ENCODE results near the gene SPRY4.
"Not testable (repeated sequence)": the region's sequence is repeated elsewhere in the genome, so short reads cannot be mapped to it uniquely, and the experiment has no call there.

The SPRY4 gene

GRCh38 chr5:142300677-142301076 lies 24.1 kb downstream of the SPRY4 start:
- TF ChIP-seq, protein P1, sequence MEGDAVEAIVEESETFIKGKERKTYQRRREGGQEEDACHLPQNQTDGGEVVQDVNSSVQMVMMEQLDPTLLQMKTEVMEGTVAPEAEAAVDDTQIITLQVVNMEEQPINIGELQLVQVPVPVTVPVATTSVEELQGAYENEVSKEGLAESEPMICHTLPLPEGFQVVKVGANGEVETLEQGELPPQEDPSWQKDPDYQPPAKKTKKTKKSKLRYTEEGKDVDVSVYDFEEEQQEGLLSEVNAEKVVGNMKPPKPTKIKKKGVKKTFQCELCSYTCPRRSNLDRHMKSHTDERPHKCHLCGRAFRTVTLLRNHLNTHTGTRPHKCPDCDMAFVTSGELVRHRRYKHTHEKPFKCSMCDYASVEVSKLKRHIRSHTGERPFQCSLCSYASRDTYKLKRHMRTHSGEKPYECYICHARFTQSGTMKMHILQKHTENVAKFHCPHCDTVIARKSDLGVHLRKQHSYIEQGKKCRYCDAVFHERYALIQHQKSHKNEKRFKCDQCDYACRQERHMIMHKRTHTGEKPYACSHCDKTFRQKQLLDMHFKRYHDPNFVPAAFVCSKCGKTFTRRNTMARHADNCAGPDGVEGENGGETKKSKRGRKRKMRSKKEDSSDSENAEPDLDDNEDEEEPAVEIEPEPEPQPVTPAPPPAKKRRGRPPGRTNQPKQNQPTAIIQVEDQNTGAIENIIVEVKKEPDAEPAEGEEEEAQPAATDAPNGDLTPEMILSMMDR (IDR thresholded peaks at IDR 0.05; ENCODE audit: low read depth, low read length), result no peak
- in situ Hi-C loops (cut with HindIII; ENCODE audit: low sequenced_read_pairs), result no loop called here
- H3K4me3 ChIP-seq (ENCODE audit: low read depth, low read length), result no peak overlapping the region
- no peak for DNase-seq (ENCODE audit: low read depth, low spot score)

DNA sequence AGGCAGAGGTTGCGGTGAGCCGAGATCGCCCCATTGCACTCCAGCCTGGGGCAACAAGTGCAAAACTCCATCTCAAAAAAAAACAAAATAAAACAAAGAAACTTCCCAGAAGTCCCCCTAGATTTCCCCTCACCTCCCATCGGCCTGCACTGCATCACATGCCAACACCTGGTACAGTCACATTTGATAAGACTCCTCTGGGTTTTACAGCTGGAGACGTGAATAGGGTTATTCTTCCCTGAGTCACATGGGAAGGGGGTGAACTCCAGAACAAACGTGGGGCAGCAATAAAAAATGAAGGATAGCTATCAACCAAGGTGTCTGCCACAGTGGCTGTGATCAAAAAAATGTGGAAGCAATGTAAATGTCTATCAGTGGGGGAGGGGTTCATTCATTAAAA lies 26.0 kb downstream of the SPRY4 start:
- in situ Hi-C loops (cut with HindIII; ENCODE audit: low sequenced_read_pairs), result no loop called here
- no peak overlapping the region for H3K4me3 ChIP-seq (ENCODE audit: low read depth, low read length)
- TF ChIP-seq, protein P1 (IDR thresholded peaks at IDR 0.05; ENCODE audit: low read depth, low read length), result no peak
- DNase-seq (ENCODE audit: low read depth, low spot score), result no peak

DNA sequence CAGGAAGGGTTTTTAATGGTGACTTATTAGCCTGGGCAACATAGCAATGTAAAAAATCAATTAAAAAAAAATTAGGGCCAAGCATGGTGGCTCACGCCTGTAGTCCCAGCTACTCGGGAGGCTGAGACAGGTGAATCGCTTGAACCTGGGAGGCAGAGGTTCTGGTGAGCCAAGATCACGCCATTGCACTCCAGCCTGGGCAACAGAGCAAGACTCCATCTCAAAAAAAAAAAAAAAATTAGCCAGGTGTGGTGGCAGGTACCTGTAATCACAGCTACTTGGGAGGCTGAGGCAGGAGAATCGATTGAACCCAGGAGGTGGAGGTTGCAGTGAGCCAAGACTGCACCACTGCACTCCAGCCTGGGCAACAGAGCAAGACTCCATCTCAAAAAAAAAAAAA lies 27.0 kb downstream of the SPRY4 start:
- not testable (repeated sequence) for DNase-seq (ENCODE audit: low read depth, low spot score)

DNA sequence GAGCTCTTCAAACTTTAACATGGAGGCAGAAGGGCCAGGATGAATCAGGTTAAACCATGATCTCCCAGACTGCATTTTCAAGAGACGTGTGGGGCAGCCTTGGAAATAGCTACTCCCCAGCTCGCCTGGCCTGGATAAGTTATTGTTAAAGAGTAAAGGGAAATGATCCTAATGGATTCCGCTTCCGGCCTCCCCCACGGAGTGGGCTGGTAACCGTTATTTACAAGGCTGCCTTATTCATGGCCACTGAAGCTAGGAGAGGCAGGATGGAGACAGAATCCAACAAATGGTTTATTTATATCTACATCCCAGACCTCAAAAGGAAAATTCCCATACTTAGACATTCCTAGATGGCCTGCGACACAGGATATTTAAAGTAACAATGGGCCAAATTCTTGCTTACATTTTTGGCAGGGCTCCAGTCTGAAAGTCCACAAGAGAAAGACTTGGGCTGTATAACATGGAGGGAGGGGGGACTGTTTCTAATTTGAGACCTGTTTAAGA lies 27.9 kb downstream of the SPRY4 start:
- H3K4me3 ChIP-seq (ENCODE audit: low read depth, low read length), result no peak overlapping the region
- DNase-seq (ENCODE audit: low read depth, low spot score), result peak; percentile 79
- TF ChIP-seq, protein P1 (IDR thresholded peaks at IDR 0.05; ENCODE audit: low read depth, low read length), result no peak
- in situ Hi-C loops (cut with HindIII; ENCODE audit: low sequenced_read_pairs), result no loop called here

More for the DNA sequence above, 27.0 kb downstream of the SPRY4 start:
- in situ Hi-C loops (cut with HindIII; ENCODE audit: low sequenced_read_pairs); H3K4me3 ChIP-seq (ENCODE audit: low read depth, low read length): not testable (repeated sequence)

DNA sequence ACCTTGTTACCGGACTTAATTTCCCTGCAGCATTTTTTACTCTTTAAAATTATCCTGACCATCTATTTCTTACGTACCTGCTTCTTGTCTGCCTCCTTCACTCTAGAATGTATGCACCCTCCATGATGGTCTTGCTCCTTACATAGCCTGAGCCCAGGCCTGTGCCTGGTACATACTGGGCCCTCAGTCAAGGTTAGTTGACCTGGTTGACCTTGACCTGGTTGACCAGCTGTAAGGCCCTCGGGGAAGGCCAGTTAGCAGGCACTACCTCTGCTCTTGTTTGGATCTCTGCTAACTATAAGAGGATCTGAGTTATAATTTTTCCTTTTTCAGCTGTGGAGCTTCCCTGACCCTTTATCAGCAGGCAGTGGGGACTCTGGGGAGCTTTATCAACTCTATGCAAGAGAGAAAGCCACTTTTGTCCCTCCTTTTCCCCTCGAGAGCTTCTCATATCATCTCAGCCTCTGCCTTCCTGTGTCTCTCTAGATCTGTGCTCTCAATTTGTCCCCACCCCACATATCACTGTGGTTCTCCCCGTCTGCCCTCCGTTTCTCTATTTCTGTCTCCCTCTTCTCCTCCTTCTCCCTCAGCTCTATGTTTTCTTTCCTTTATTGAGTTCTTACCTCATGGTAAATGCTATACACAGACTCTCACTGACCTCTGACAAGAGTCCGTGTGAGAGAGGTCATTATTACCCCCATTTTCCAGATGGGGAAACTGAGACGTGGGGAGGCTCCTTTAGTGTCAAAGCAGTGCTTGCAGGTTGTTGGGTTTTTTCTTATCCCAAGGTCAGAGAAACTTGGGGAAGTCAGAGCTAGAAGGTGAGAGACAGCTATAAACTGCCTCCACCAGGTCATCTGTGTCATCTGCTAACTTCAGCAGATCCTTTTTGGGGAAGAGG lies 28.6 kb downstream of the SPRY4 start:
- TF ChIP-seq, protein P1 (IDR thresholded peaks at IDR 0.05; ENCODE audit: low read depth, low read length), result no peak
- in situ Hi-C loops (cut with HindIII; ENCODE audit: low sequenced_read_pairs), result no loop called here
- no peak overlapping the region for H3K4me3 ChIP-seq (ENCODE audit: low read depth, low read length)
- DNase-seq (ENCODE audit: low read depth, low spot score), result no peak

GRCh38 chr5:142295084-142295758 lies 29.6 kb downstream of the SPRY4 start:
- peak; percentile 35 for DNase-seq (ENCODE audit: low read depth, low spot score)
- TF ChIP-seq, protein P1 (IDR thresholded peaks at IDR 0.05; ENCODE audit: low read depth, low read length), result no peak
- no peak overlapping the region for H3K4me3 ChIP-seq (ENCODE audit: low read depth, low read length)
- in situ Hi-C loops (cut with HindIII; ENCODE audit: low sequenced_read_pairs), result no loop called here

- in situ Hi-C loops (cut with HindIII; ENCODE audit: low sequenced_read_pairs), result no loop called here
- no peak for DNase-seq (ENCODE audit: low read depth, low spot score)
Measured at GRCh38 chr5:142293486-142293885, 31.3 kb downstream of the SPRY4 start.

More at GRCh38 chr5:142293486-142293885, 31.3 kb downstream of the SPRY4 start:
- TF ChIP-seq, protein P1 (IDR thresholded peaks at IDR 0.05; ENCODE audit: low read depth, low read length), result no peak
- H3K4me3 ChIP-seq (ENCODE audit: low read depth, low read length), result no peak overlapping the region
